GM23248 (cell line): Measurements from ENCODE around the gene NEXN. TPM values are rescaled to one million over a fixed set of nuclear protein-coding genes. Genes with fewer than 3 reads are reported as not detected.

Experiments used
- DNase-seq: peaks from one replicate; pipeline ENCODE4 v3.0.0-alpha.2; 2015
- H2AFZ ChIP-seq: fragments of 200-600 bp; sonication (generic); 2 replicates; pipeline ENCODE4 v1.6.1; 2016; ENCODE audit warnings: antibody characterized with exemption
- H3F3A ChIP-seq: fragments of 200-600 bp; sonication (generic); 2 replicates; pipeline ENCODE4 v1.6.1; 2016; ENCODE audit warnings: mild to moderate bottlenecking, antibody characterized with exemption, mixed run types; ENCODE audit not compliant: insufficient read depth
- H3K27ac ChIP-seq: fragments of 200-600 bp; sonication (generic); 2 replicates; pipeline ENCODE4 v1.5.1; 2016; ENCODE audit warnings: mild to moderate bottlenecking
- H3K27me3 ChIP-seq: fragments of 200-600 bp; sonication (generic); replicated peaks from 2 replicates; pipeline ENCODE4 v1.6.1; 2016; ENCODE audit warnings: mild to moderate bottlenecking; ENCODE audit not compliant: insufficient read depth
- H3K36me3 ChIP-seq: fragments of 200-600 bp; sonication (generic); 2 replicates; pipeline ENCODE4 v1.6.1; 2016; ENCODE audit warnings: low read depth, mild to moderate bottlenecking
- H3K4me1 ChIP-seq: fragments of 200-600 bp; sonication (generic); 2 replicates; pipeline ENCODE4 v1.6.1; 2016; ENCODE audit warnings: mild to moderate bottlenecking; ENCODE audit not compliant: insufficient read depth
- H3K4me2 ChIP-seq: fragments of 200-600 bp; sonication (generic); one replicate; pipeline ENCODE4 v1.6.1; 2016; ENCODE audit warnings: mild to moderate bottlenecking; ENCODE audit not compliant: unreplicated experiment
- H3K4me3 ChIP-seq: fragments of 200-600 bp; sonication (generic); 2 replicates; pipeline ENCODE4 v1.5.1; 2016; ENCODE audit warnings: mild to moderate bottlenecking
- H3K79me2 ChIP-seq: fragments of 200-600 bp; sonication (generic); 2 replicates; pipeline ENCODE4 v1.6.1; 2016; ENCODE audit warnings: mild to moderate bottlenecking; ENCODE audit not compliant: insufficient read depth
- H3K9ac ChIP-seq: fragments of 200-600 bp; sonication (generic); 2 replicates; pipeline ENCODE4 v1.6.1; 2016; ENCODE audit warnings: mild to moderate bottlenecking
- H3K9me2 ChIP-seq: fragments of 200-600 bp; sonication (generic); 2 replicates; pipeline ENCODE4 v1.6.1; 2016; ENCODE audit warnings: mixed run types, mild to moderate bottlenecking, moderate library complexity; ENCODE audit not compliant: insufficient read depth
- H3K9me3 ChIP-seq: fragments of 200-600 bp; sonication (generic); one replicate; pipeline ENCODE4 v1.6.1; 2017; ENCODE audit warnings: low read depth
- H4K20me1 ChIP-seq: fragments of 200-600 bp; sonication (generic); 2 replicates; pipeline ENCODE4 v1.6.0; 2016; ENCODE audit not compliant: insufficient read depth
- EZH2 ChIP-seq: fragments of 200-600 bp; sonication (generic); IDR thresholded peaks from 2 replicates; pipeline ENCODE4 v1.6.1; 2018; ENCODE audit warnings: antibody characterized with exemption, mild to moderate bottlenecking; ENCODE audit not compliant: insufficient read depth, poor library complexity, severe bottlenecking
- EZH2phosphoT487 ChIP-seq: fragments of 200-600 bp; sonication (generic); IDR thresholded peaks from 2 replicates; pipeline ENCODE4 v1.6.1; 2018; ENCODE audit warnings: antibody characterized with exemption, moderate library complexity, mild to moderate bottlenecking, low read depth; ENCODE audit not compliant: insufficient read depth
- WGBS, 2 experiments: methylation state at CpG; one replicate each; pipeline ENCODE4 v1.1.6; 2015 to 2017; ENCODE audit warnings: low lambda C conversion rate in 2 of 2, low coverage in 1 of 2; ENCODE audit errors: missing lambda C conversion rate in 2 of 2; 5-methylcytosine and 5-hydroxymethylcytosine counted together
- in situ Hi-C: fragments of 300-500 bp; cut with MboI; formaldehyde crosslinking; loops from 2 replicates; pipeline ENCODE4 v1.15.0; 2020
- polyA plus RNA-seq: library from polyadenylated mRNA; unstranded; fragments of >200 nt; fragmentation: Nextera tagmentation; extraction: Ambion mirVana; gene quantifications from 2 replicates; pipeline ENCODE4 v1.2.1, GENCODE V29; 2016
- total RNA-seq: library from RNA; depleted of rRNA; stranded (reverse); fragments of >200 nt; shearing (Covaris generic); gene quantifications from 2 replicates; pipeline ENCODE4 v1.2.3, GENCODE V29; 2014

The NEXN gene
- total and polyA plus RNA-seq, 2 experiments from 2014 or later: 17.2 to 70.4 TPM

- H3K27ac ChIP-seq: peak overlapping the region; percentile 36
- H4K20me1 ChIP-seq: no peaks in the 10 kb centered on the region
- in situ Hi-C loops: no loop called here
- H3K36me3 ChIP-seq: peaks cover 56% of the 10 kb centered on the region
- 4 to 16% methylated on average over 1 of the region's 1 CpG for WGBS, 2 experiments
- H3K4me3 ChIP-seq: 0 out of 2 replicates have a peak overlapping the region, but pooled peaks have one; percentile 3
- H3F3A ChIP-seq: peaks cover 36% of the 10 kb centered on the region
- H3K9me3 ChIP-seq: no peaks in the 10 kb centered on the region
- H3K9ac ChIP-seq: no peak overlapping the region
- no peaks in the 10 kb centered on the region for H3K9me2 ChIP-seq
- TF ChIP-seq EZH2phosphoT487 (no peak), EZH2 (no peak)
- peak overlapping the region; percentile 70 for H3K4me2 ChIP-seq
- peaks cover 7% of the 10 kb centered on the region for H3K79me2 ChIP-seq
- peak; percentile 55 for DNase-seq
- no peaks in the 10 kb centered on the region for H3K27me3 ChIP-seq
- no peak overlapping the region for H2AFZ ChIP-seq
- H3K4me1 ChIP-seq: peaks cover 17% of the 10 kb centered on the region
Measured at GRCh38 chr1:77925518-77925917, 37.1 kb downstream of the NEXN start.

- TF ChIP-seq EZH2: no peak
- TF ChIP-seq EZH2phosphoT487: no peak
- in situ Hi-C loops: no loop called here
- H3K4me2 ChIP-seq: peak overlapping the region; percentile 70
- no peaks in the 10 kb centered on the region for H3K27me3 ChIP-seq
- peak overlapping the region; percentile 41 for H3K4me3 ChIP-seq
- 25 to 37% methylated on average over 2 of the region's 2 CpGs for WGBS, 2 experiments
- peaks cover 60% of the 10 kb centered on the region for H3K36me3 ChIP-seq
- peaks cover 7% of the 10 kb centered on the region for H3K79me2 ChIP-seq
- H3F3A ChIP-seq: peaks cover 38% of the 10 kb centered on the region
- peak; percentile 52 for DNase-seq
- H3K9me3 ChIP-seq: no peaks in the 10 kb centered on the region
- H3K4me1 ChIP-seq: peaks cover 17% of the 10 kb centered on the region
- H3K9me2 ChIP-seq: no peaks in the 10 kb centered on the region
- peak overlapping the region; percentile 38 for H3K9ac ChIP-seq
- peak overlapping the region; percentile 36 for H3K27ac ChIP-seq
- no peak overlapping the region for H2AFZ ChIP-seq
- H4K20me1 ChIP-seq: no peaks in the 10 kb centered on the region
Measured at GRCh38 chr1:77925956-77926355, 37.5 kb downstream of the NEXN start.

GRCh38 chr1:77926561-77927357 is 38.3 kb downstream of the NEXN start:
- H3K9me3 ChIP-seq: no peaks in the 10 kb centered on the region
- peak overlapping the region; percentile 21; the same call in 1 of the 2 replicates for H2AFZ ChIP-seq
- no peaks in the 10 kb centered on the region for H4K20me1 ChIP-seq
- TF ChIP-seq EZH2: no peak
- no peak for TF ChIP-seq EZH2phosphoT487
- H3K27me3 ChIP-seq: no peaks in the 10 kb centered on the region
- DNase-seq: peak; percentile 43
- peaks cover 17% of the 10 kb centered on the region for H3K4me1 ChIP-seq
- peak overlapping the region; percentile 70 for H3K4me2 ChIP-seq
- H3K4me3 ChIP-seq: peak overlapping the region; percentile 41
- no peaks in the 10 kb centered on the region for H3K9me2 ChIP-seq
- H3K9ac ChIP-seq: peak overlapping the region; percentile 38
- H3K79me2 ChIP-seq: peaks cover 7% of the 10 kb centered on the region
- in situ Hi-C loops: no loop called here
- peaks cover 65% of the 10 kb centered on the region for H3K36me3 ChIP-seq
- H3K27ac ChIP-seq: peak overlapping the region; percentile 36
- H3F3A ChIP-seq: peaks cover 42% of the 10 kb centered on the region
- 54 to 55% methylated on average over 13 of the region's 13 CpGs for WGBS, 2 experiments

- in situ Hi-C loops: no loop called here
- TF ChIP-seq EZH2 (no peak), EZH2phosphoT487 (no peak)
- no peak for DNase-seq
- Histone ChIP-seq H3K27ac (no peak overlapping the region), H3K27me3 (no peaks in the 10 kb centered on the region), H3K4me1 (peaks cover 17% of the 10 kb centered on the region), H3K4me3 (no peak overlapping the region), H3K9ac (no peak overlapping the region), H3K79me2 (peaks cover 12% of the 10 kb centered on the region), H4K20me1 (no peaks in the 10 kb centered on the region), H2AFZ (no peak overlapping the region), H3K9me2 (no peaks in the 10 kb centered on the region), H3K9me3 (no peaks in the 10 kb centered on the region), H3F3A (peaks cover 46% of the 10 kb centered on the region), H3K36me3 (peaks cover 70% of the 10 kb centered on the region), H3K4me2 (no peak overlapping the region)
- 96 to 97% methylated on average over 4 of the region's 4 CpGs for WGBS, 2 experiments
Measured at GRCh38 chr1:77927414-77927813, 39.0 kb downstream of the NEXN start.
